HepG2 (cell line): ENCODE measurements around the gene SAMD5. TPM values are rescaled to one million over a fixed set of nuclear protein-coding genes. Genes with fewer than 3 reads are reported as not detected.

Experiments used
- ATAC-seq: fragments of 200-7000 bp; cut with Tn5 transposase; 3 replicates; pipeline ENCODE4 v1.9.1; 2020; ENCODE audit warnings: mild to moderate bottlenecking, moderate library complexity
- BruUV-seq: library from RNA; stranded (reverse); fragments of 400-500 nt; replicated peaks from 2 replicates; lab custom pipeline; 2021; lab: Mats Ljungman, UMichigan
- CTCF ChIA-PET: fragments of 300-600 bp; formaldehyde crosslinking; extraction: SDS; loops from one replicate; lab custom pipeline; 2021; ENCODE audit warnings: low total read pairs, inconsistent platforms, low intra/inter-chr PET ratio; lab: Yijun Ruan, JAX
- POLR2A ChIA-PET: fragments of 350-600 bp; sonication (Branson Sonifier 250); formaldehyde crosslinking; loops from one replicate; lab custom pipeline; 2020; ENCODE audit warnings: antibody characterized with exemption, inconsistent platforms; lab: Yijun Ruan, JAX
- DNase-seq: peaks from one replicate; pipeline ENCODE4 v3.0.0-alpha.2; 2015; ENCODE audit warnings: low spot score
- FAIRE-seq: peaks from 3 replicates; lab custom pipeline; 2011; peaks lifted over from hg19 to GRCh38; lab: Jason Lieb, UNC
- H2AFZ ChIP-seq: one replicate; pipeline ENCODE4 v1.6.1; 2011; ENCODE audit warnings: low read length, inconsistent platforms
- H3K27ac ChIP-seq: fragments of 300-600 bp; 3 replicates; pipeline ENCODE4 v1.8.0; 2011; ENCODE audit warnings: mixed run types, mild to moderate bottlenecking, mixed read lengths, low read length, inconsistent platforms; ENCODE audit not compliant: insufficient read depth; ENCODE audit errors: extremely low read length
- H3K27me3 ChIP-seq, 2 experiments: fragments of 200-600 bp in 1 of 2; 2 replicates in 1 of 2; 3 replicates in 1 of 2; pipeline versions ENCODE4 v1.6.0 to v1.8.0; 2011; ENCODE audit warnings: low read length in 2 of 2, mild to moderate bottlenecking in 2 of 2, moderate library complexity in 2 of 2, inconsistent platforms in 1 of 2; ENCODE audit not compliant: insufficient read depth in 2 of 2, control insufficient read depth in 1 of 2
- H3K36me3 ChIP-seq, 2 experiments: fragments of 200-600 bp in 1 of 2; replicated peaks in 1 of 2; 2 replicates in 1 of 2; 3 replicates in 1 of 2; pipeline versions ENCODE4 v1.5.1 to v1.8.0; 2011; ENCODE audit warnings: low read length in 2 of 2, inconsistent platforms in 1 of 2; ENCODE audit not compliant: insufficient read depth in 2 of 2, control insufficient read depth in 1 of 2
- H3K4me1 ChIP-seq: 2 replicates; pipeline ENCODE4 v1.5.1; 2012; ENCODE audit warnings: low read length, inconsistent platforms; ENCODE audit not compliant: insufficient read depth
- H3K4me2 ChIP-seq: 2 replicates; pipeline ENCODE4 v1.6.0; 2011; ENCODE audit warnings: low read depth, low read length, inconsistent platforms
- H3K4me3 ChIP-seq, 3 experiments: fragments of 200-600 bp in 1 of 3; sonication (generic), shearing (Covaris generic) in 1 of 3; replicated peaks in 1 of 3; 2 replicates each; pipeline ENCODE4 v1.5.1; 2011 to 2016; ENCODE audit warnings: low read length in 3 of 3, inconsistent platforms in 2 of 3, low read depth in 2 of 3, mild to moderate bottlenecking in 2 of 3, control low read depth in 1 of 3, mixed read lengths in 1 of 3; ENCODE audit not compliant: insufficient read depth in 1 of 3
- H3K79me2 ChIP-seq: one replicate; pipeline ENCODE4 v1.6.1; 2011; ENCODE audit warnings: low read length, inconsistent platforms; ENCODE audit not compliant: insufficient read depth
- H3K9ac ChIP-seq: 2 replicates; pipeline ENCODE4 v1.6.0; 2011; ENCODE audit warnings: mild to moderate bottlenecking, low read depth, low read length, inconsistent platforms; ENCODE audit not compliant: insufficient read depth
- H3K9me3 ChIP-seq: 2 replicates; pipeline ENCODE4 v1.5.1; 2012; ENCODE audit warnings: mild to moderate bottlenecking, low read length
- H4K20me1 ChIP-seq: 2 replicates; pipeline ENCODE4 v1.6.0; 2011; ENCODE audit warnings: inconsistent platforms, mild to moderate bottlenecking, low read length, moderate library complexity; ENCODE audit not compliant: insufficient read depth
- CEBPB ChIP-seq: IDR thresholded peaks from 2 replicates; pipeline ENCODE4 v1.6.1; 2011; ENCODE audit warnings: low read depth, low read length, improper control_type of control experiment, borderline replicate concordance
- EP300 ChIP-seq, 3 experiments: sonication (generic) in 1 of 3; formaldehyde crosslinking in 1 of 3; IDR thresholded peaks; 2 replicates each; pipeline versions ENCODE4 v1.5.1 to v1.6.1; 2011 to 2020; ENCODE audit warnings: low read depth in 2 of 3, low read length in 2 of 3, borderline replicate concordance in 1 of 3, improper control_type of control experiment in 1 of 3, mild to moderate bottlenecking in 1 of 3, missing genetic modification reagents in 1 of 3, moderate library complexity in 1 of 3
- NR2F2 ChIP-seq: IDR thresholded peaks from 2 replicates; pipeline ENCODE4 v1.6.1; 2012; ENCODE audit warnings: low read depth, inconsistent platforms, borderline replicate concordance
- SRF ChIP-seq: IDR thresholded peaks from 2 replicates; pipeline ENCODE4 v1.6.1; 2011; ENCODE audit warnings: mild to moderate bottlenecking, low read depth, low read length, moderate library complexity
- SRSF4 ChIP-seq: fragments of 200-400 bp; formaldehyde crosslinking; IDR thresholded peaks from one replicate; pipeline ENCODE4 v1.6.1; 2018; ENCODE audit warnings: mild to moderate bottlenecking, low read depth, low read length, moderate library complexity; ENCODE audit not compliant: poor library complexity, severe bottlenecking
- TEAD3 ChIP-seq: optimal IDR thresholded peaks from 2 replicates; pipeline ENCODE3; 2016; ENCODE audit warnings: borderline replicate concordance
- ZBTB38 ChIP-seq: sonication (generic); formaldehyde crosslinking; IDR thresholded peaks from 2 replicates; pipeline ENCODE4 v1.5.1; 2020; ENCODE audit warnings: mild to moderate bottlenecking, missing genetic modification reagents
- ZFP36 ChIP-seq: fragments of 150-350 bp; IDR thresholded peaks from 2 replicates; pipeline ENCODE4 v1.6.1; 2018; ENCODE audit warnings: borderline replicate concordance, low read length, low read depth; ENCODE audit not compliant: partially characterized antibody
- ZFP37 ChIP-seq: sonication (generic); formaldehyde crosslinking; IDR thresholded peaks from 2 replicates; pipeline ENCODE4 v1.4.0; 2020; ENCODE audit warnings: missing genetic modification reagents, borderline replicate concordance
- ZNF441 ChIP-seq: sonication (generic); formaldehyde crosslinking; IDR thresholded peaks from 2 replicates; pipeline ENCODE4 v1.7.0; 2021; ENCODE audit warnings: missing genetic modification reagents, borderline replicate concordance
- ZNF484 ChIP-seq: sonication (generic); formaldehyde crosslinking; IDR thresholded peaks from 2 replicates; pipeline ENCODE4 v1.5.1; 2020; ENCODE audit warnings: mild to moderate bottlenecking, low read depth, missing genetic modification reagents, borderline replicate concordance
- ZNF768 ChIP-seq: sonication (generic); formaldehyde crosslinking; IDR thresholded peaks from 2 replicates; pipeline ENCODE4 v1.4.0; 2020; ENCODE audit warnings: missing genetic modification reagents
- WGBS: methylation state at CpG from one replicate; pipeline ENCODE4 v1.1.6; 2017; ENCODE audit warnings: low lambda C conversion rate; 5-methylcytosine and 5-hydroxymethylcytosine counted together
- in situ Hi-C: cut with HindIII; loops from 2 replicates; pipeline ENCODE4 v1.10.0; 2017; ENCODE audit warnings: low pct_unique_long_range_greater_than_20kb; ENCODE audit not compliant: extremely low pct_ligation_motif_present
- intact Hi-C: fragments of 100-400 bp; cut with micrococcal nuclease; formaldehyde crosslinking; loops from one replicate; pipeline ENCODE4 v1.10.0; 2022; ENCODE audit not compliant: unreplicated experiment
- polyA plus RNA-seq, 8 experiments: library from polyadenylated mRNA; depleted of rRNA in 3 of 8; stranded (reverse) in 7 of 8; unstranded in 1 of 8; fragments of >200 nt; fragmentation: Illumina TruSeq in 4 of 8; extraction: Trizol in 4 of 8; gene quantifications; 2 replicates each; pipeline versions ENCODE4 v1.2.1 to v1.2.3, GENCODE V29; 2011 to 2016; ENCODE audit warnings: low read depth in 4 of 8, missing spikeins in 1 of 8, mixed read lengths in 1 of 8; ENCODE audit not compliant: insufficient read depth in 1 of 8
- total RNA-seq, 5 experiments: library from RNA; depleted of rRNA; stranded (reverse); fragments of >200 nt; fragmentation: Illumina TruSeq; extraction: Trizol; gene quantifications; 2 replicates each; pipeline ENCODE4 v1.2.3, GENCODE V29; 2016; ENCODE audit warnings: low read depth in 1 of 5
- TF ChIP-seq, protein P1 (sequence below): sonication (generic); formaldehyde crosslinking; IDR thresholded peaks from 2 replicates; pipeline ENCODE4 v1.4.0; 2020; ENCODE audit warnings: missing genetic modification reagents
- TF ChIP-seq, protein P2 (sequence below): sonication (generic); formaldehyde crosslinking; IDR thresholded peaks from 2 replicates; pipeline ENCODE4 v1.5.0; 2020; ENCODE audit warnings: mild to moderate bottlenecking, missing genetic modification reagents
- TF ChIP-seq, protein P3 (sequence below): sonication (generic); formaldehyde crosslinking; IDR thresholded peaks from 2 replicates; pipeline ENCODE4 v1.5.0; 2020; ENCODE audit warnings: mild to moderate bottlenecking, missing genetic modification reagents
- TF ChIP-seq, protein P4 (sequence below): sonication (generic); formaldehyde crosslinking; IDR thresholded peaks from 2 replicates; pipeline ENCODE4 v1.4.0; 2020; ENCODE audit warnings: missing genetic modification reagents, borderline replicate concordance
- TF ChIP-seq, protein P5 (sequence below): sonication (generic); formaldehyde crosslinking; IDR thresholded peaks from 2 replicates; pipeline ENCODE4 v1.5.0; 2020; ENCODE audit warnings: missing genetic modification reagents

Gene SAMD5
- total and polyA plus RNA-seq, 2 of the 13 experiments (the other 11 are each of a cell fraction or from before 2014, with no cell fraction given) = 0.02 to 0.07 TPM

DNA sequence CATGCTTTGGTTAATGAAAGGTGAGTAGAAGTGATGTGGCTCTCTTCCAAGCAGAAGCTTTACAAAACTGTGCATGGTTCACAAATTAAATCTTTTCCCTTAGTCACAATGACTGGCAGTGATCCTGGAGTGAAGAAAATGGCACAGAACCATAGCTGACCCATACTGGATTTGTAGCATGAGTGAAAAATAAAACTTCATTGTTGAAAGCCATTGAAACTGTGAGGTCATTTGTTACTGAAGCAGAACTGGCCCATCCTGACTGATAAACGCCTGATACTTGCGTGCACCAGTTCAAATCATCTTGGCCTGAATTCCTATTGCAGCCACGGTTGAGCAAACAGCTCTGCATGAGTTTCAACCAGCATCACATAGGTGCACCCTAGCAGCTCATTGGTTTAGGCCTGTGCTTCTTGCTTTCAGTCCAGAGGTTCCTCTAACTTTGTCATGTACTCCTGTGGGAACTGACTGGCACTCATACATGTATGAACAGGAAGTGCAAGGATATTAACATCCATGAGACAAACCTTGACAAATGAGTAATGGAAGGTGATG is 40.5 kb downstream of the SAMD5 start:
- no peak overlapping the region for H3K4me2 ChIP-seq
- in situ Hi-C loops (no loop called here), intact Hi-C loops (no loop called here)
- no peaks in the 10 kb centered on the region for H3K36me3 ChIP-seq
- no peaks in the 10 kb centered on the region for H4K20me1 ChIP-seq
- no peak for DNase-seq
- no TSS peak for BruUV-seq
- no peaks in the 10 kb centered on the region for H3K9me3 ChIP-seq
- POLR2A ChIA-PET = no interaction called here
- TF ChIP-seq, protein P1, sequence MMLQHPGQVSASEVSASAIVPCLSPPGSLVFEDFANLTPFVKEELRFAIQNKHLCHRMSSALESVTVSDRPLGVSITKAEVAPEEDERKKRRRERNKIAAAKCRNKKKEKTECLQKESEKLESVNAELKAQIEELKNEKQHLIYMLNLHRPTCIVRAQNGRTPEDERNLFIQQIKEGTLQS (CRISPR knock-in tag) = no peak
- TF ChIP-seq CEBPB (no peak), EP300 (IDR thresholded peaks at IDR 0.05; ENCODE audit: low read depth in 2 of 2, low read length in 2 of 2) (no peak), EP300 (CRISPR knock-in tag; IDR thresholded peaks at IDR 0.05; ENCODE audit: borderline replicate concordance) (no peak), SRF (no peak), ZNF441 (no peak), ZFP37 (CRISPR knock-in tag) (no peak), ZNF768 (CRISPR knock-in tag) (no peak), ZNF484 (CRISPR knock-in tag) (no peak), ZBTB38 (CRISPR knock-in tag) (no peak), ZFP36 (no peak), SRSF4 (no peak), NR2F2 (no peak), TEAD3 (CRISPR knock-in tag) (no peak)
- TF ChIP-seq, protein P2, sequence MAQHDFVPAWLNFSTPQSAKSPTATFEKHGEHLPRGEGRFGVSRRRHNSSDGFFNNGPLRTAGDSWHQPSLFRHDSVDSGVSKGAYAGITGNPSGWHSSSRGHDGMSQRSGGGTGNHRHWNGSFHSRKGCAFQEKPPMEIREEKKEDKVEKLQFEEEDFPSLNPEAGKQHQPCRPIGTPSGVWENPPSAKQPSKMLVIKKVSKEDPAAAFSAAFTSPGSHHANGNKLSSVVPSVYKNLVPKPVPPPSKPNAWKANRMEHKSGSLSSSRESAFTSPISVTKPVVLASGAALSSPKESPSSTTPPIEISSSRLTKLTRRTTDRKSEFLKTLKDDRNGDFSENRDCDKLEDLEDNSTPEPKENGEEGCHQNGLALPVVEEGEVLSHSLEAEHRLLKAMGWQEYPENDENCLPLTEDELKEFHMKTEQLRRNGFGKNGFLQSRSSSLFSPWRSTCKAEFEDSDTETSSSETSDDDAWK (CRISPR knock-in tag) = no peak
- TF ChIP-seq, protein P3, sequence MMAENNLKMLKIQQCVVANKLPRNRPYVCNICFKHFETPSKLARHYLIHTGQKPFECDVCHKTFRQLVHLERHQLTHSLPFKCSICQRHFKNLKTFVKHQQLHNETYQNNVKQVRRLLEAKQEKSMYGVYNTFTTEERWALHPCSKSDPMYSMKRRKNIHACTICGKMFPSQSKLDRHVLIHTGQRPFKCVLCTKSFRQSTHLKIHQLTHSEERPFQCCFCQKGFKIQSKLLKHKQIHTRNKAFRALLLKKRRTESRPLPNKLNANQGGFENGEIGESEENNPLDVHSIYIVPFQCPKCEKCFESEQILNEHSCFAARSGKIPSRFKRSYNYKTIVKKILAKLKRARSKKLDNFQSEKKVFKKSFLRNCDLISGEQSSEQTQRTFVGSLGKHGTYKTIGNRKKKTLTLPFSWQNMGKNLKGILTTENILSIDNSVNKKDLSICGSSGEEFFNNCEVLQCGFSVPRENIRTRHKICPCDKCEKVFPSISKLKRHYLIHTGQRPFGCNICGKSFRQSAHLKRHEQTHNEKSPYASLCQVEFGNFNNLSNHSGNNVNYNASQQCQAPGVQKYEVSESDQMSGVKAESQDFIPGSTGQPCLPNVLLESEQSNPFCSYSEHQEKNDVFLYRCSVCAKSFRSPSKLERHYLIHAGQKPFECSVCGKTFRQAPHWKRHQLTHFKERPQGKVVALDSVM = no peak
- TF ChIP-seq, protein P4, sequence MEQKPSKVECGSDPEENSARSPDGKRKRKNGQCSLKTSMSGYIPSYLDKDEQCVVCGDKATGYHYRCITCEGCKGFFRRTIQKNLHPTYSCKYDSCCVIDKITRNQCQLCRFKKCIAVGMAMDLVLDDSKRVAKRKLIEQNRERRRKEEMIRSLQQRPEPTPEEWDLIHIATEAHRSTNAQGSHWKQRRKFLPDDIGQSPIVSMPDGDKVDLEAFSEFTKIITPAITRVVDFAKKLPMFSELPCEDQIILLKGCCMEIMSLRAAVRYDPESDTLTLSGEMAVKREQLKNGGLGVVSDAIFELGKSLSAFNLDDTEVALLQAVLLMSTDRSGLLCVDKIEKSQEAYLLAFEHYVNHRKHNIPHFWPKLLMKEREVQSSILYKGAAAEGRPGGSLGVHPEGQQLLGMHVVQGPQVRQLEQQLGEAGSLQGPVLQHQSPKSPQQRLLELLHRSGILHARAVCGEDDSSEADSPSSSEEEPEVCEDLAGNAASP (CRISPR knock-in tag) = no peak
- TF ChIP-seq, protein P5, sequence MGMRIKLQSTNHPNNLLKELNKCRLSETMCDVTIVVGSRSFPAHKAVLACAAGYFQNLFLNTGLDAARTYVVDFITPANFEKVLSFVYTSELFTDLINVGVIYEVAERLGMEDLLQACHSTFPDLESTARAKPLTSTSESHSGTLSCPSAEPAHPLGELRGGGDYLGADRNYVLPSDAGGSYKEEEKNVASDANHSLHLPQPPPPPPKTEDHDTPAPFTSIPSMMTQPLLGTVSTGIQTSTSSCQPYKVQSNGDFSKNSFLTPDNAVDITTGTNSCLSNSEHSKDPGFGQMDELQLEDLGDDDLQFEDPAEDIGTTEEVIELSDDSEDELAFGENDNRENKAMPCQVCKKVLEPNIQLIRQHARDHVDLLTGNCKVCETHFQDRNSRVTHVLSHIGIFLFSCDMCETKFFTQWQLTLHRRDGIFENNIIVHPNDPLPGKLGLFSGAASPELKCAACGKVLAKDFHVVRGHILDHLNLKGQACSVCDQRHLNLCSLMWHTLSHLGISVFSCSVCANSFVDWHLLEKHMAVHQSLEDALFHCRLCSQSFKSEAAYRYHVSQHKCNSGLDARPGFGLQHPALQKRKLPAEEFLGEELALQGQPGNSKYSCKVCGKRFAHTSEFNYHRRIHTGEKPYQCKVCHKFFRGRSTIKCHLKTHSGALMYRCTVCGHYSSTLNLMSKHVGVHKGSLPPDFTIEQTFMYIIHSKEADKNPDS = no peak
- no peak overlapping the region for H3K27ac ChIP-seq
- H2AFZ ChIP-seq = no peak overlapping the region
- FAIRE-seq = no peak
- 41% methylated on average over 3 of the region's 3 CpGs for WGBS
- ATAC-seq = no peak
- H3K4me1 ChIP-seq = no peaks in the 10 kb centered on the region
- H3K79me2 ChIP-seq = no peaks in the 10 kb centered on the region
- CTCF ChIA-PET = no interaction called here
- H3K27me3 ChIP-seq = no peaks in the 10 kb centered on the region
- no peak overlapping the region for H3K9ac ChIP-seq
- H3K4me3 ChIP-seq = no peak overlapping the region
